IMR-90 (cell line): ENCODE measurements around the gene SDCCAG8. TPM values are rescaled to one million over a fixed set of nuclear protein-coding genes. Genes with fewer than 3 reads are reported as not detected.

Source experiments
- ATAC-seq: fragments of 200-7000 bp; cut with Tn5 transposase; 2 replicates; pipeline ENCODE4 v1.9.1; 2020; ENCODE audit warnings: low read depth, mild to moderate bottlenecking, moderate library complexity
- BruUV-seq: library from RNA; stranded (reverse); fragments of 400-500 nt; replicated peaks from 2 replicates; lab custom pipeline; 2021; lab: Mats Ljungman, UMichigan
- CTCF ChIA-PET: fragments of 300-600 bp; formaldehyde crosslinking; extraction: SDS; loops from one replicate; lab custom pipeline; 2021; ENCODE audit warnings: antibody characterized with exemption; lab: Yijun Ruan, JAX
- POLR2A ChIA-PET: fragments of 300-600 bp; sonication (Branson Sonifier 250); formaldehyde crosslinking; loops from one replicate; lab custom pipeline; 2022; ENCODE audit warnings: antibody characterized with exemption; ENCODE audit not compliant: unreplicated experiment; lab: Charles Lee
- DNase-seq: peaks from one replicate; pipeline ENCODE4 v3.0.0; 2013
- H2AFZ ChIP-seq: replicated peaks from 2 replicates; pipeline ENCODE3; 2013; ENCODE audit warnings: low read length, mild to moderate bottlenecking; ENCODE audit not compliant: poor library complexity
- H2AK5ac ChIP-seq: 2 replicates; pipeline ENCODE4 v1.6.1; 2013; ENCODE audit warnings: low read depth, low read length, inconsistent platforms
- H2AK9ac ChIP-seq: replicated peaks from 2 replicates; pipeline ENCODE3; 2013; ENCODE audit warnings: mild to moderate bottlenecking, low read depth, low read length, moderate library complexity; ENCODE audit not compliant: poor library complexity
- H2BK120ac ChIP-seq: 2 replicates; pipeline ENCODE4 v1.6.1; 2013; ENCODE audit warnings: low read depth, low read length, inconsistent platforms
- H2BK15ac ChIP-seq: 3 replicates; pipeline ENCODE4 v1.6.1; 2013; ENCODE audit warnings: low read depth, low read length, inconsistent platforms
- H2BK20ac ChIP-seq: 2 replicates; pipeline ENCODE4 v1.6.1; 2013; ENCODE audit warnings: low read depth, mild to moderate bottlenecking, inconsistent platforms, low read length, moderate library complexity
- H2BK5ac ChIP-seq: 2 replicates; pipeline ENCODE4 v1.6.1; 2013; ENCODE audit warnings: mild to moderate bottlenecking, low read depth, low read length, inconsistent platforms; ENCODE audit not compliant: poor library complexity, severe bottlenecking
- H3K14ac ChIP-seq: replicated peaks from 2 replicates; pipeline ENCODE4 v1.6.1; 2013; ENCODE audit warnings: low read depth, low read length, inconsistent platforms
- H3K18ac ChIP-seq: 2 replicates; pipeline ENCODE4 v1.6.1; 2013; ENCODE audit warnings: low read depth, low read length, control low read depth
- H3K23ac ChIP-seq: 2 replicates; pipeline ENCODE4 v1.6.1; 2013; ENCODE audit warnings: low read depth, low read length, inconsistent platforms
- H3K27ac ChIP-seq: 2 replicates; pipeline ENCODE4 v1.5.1; 2013; ENCODE audit warnings: mild to moderate bottlenecking, control low read depth, low read length; ENCODE audit not compliant: insufficient read depth
- H3K27me3 ChIP-seq: 2 replicates; pipeline ENCODE4 v1.6.1; 2013; ENCODE audit warnings: low read length; ENCODE audit not compliant: control insufficient read depth, insufficient read depth
- H3K36me3 ChIP-seq: 2 replicates; pipeline ENCODE4 v1.6.1; 2013; ENCODE audit warnings: low read length, mixed read lengths; ENCODE audit not compliant: control insufficient read depth, insufficient read depth
- H3K4ac ChIP-seq: 2 replicates; pipeline ENCODE4 v1.6.1; 2013; ENCODE audit warnings: low read depth, low read length, inconsistent platforms
- H3K4me1 ChIP-seq: 2 replicates; pipeline ENCODE4 v1.6.1; 2013; ENCODE audit warnings: low read length, mixed read lengths; ENCODE audit not compliant: control insufficient read depth, insufficient read depth
- H3K4me2 ChIP-seq: 2 replicates; pipeline ENCODE4 v1.6.1; 2013; ENCODE audit warnings: low read depth, mild to moderate bottlenecking, control low read depth, low read length, moderate library complexity
- H3K4me3 ChIP-seq: 2 replicates; pipeline ENCODE4 v1.5.1; 2013; ENCODE audit warnings: low read depth, mild to moderate bottlenecking, control low read depth, low read length, moderate library complexity; ENCODE audit not compliant: insufficient read depth
- H3K56ac ChIP-seq: 2 replicates; pipeline ENCODE4 v1.6.1; 2013; ENCODE audit warnings: low read length, inconsistent platforms; ENCODE audit not compliant: insufficient read depth; ENCODE audit errors: extremely low read depth
- H3K79me1 ChIP-seq, 2 experiments: 2 replicates each; pipeline ENCODE4 v1.6.1; 2013; ENCODE audit warnings: low read length in 2 of 2, inconsistent platforms in 1 of 2, low read depth in 1 of 2
- H3K9ac ChIP-seq: 2 replicates; pipeline ENCODE4 v1.6.1; 2013; ENCODE audit warnings: low read depth, low read length, control low read depth
- H3K9me1 ChIP-seq: 2 replicates; pipeline ENCODE4 v1.6.1; 2013; ENCODE audit warnings: low read length, inconsistent platforms; ENCODE audit not compliant: insufficient read depth
- H3K9me3 ChIP-seq: 2 replicates; pipeline ENCODE4 v1.6.1; 2013; ENCODE audit warnings: low read length; ENCODE audit not compliant: control insufficient read depth, insufficient read depth
- H4K20me1 ChIP-seq: 2 replicates; pipeline ENCODE4 v1.6.1; 2013; ENCODE audit warnings: low read length, inconsistent platforms; ENCODE audit not compliant: insufficient read depth
- H4K5ac ChIP-seq: 2 replicates; pipeline ENCODE4 v1.6.1; 2013; ENCODE audit warnings: mild to moderate bottlenecking, low read depth, low read length, control low read depth
- H4K8ac ChIP-seq, 2 experiments: 2 replicates each; pipeline ENCODE4 v1.6.1; 2013; ENCODE audit warnings: low read depth in 2 of 2, low read length in 2 of 2, control low read depth in 1 of 2, inconsistent platforms in 1 of 2
- H4K91ac ChIP-seq: 2 replicates; pipeline ENCODE4 v1.6.1; 2013; ENCODE audit warnings: low read depth, low read length, inconsistent platforms; ENCODE audit not compliant: insufficient read depth
- CEBPB ChIP-seq: IDR thresholded peaks from 2 replicates; pipeline ENCODE4 v1.6.1; 2012; ENCODE audit warnings: low read depth, low read length, improper control_type of control experiment
- RAD21 ChIP-seq: IDR thresholded peaks from 2 replicates; pipeline ENCODE4 v1.6.1; 2012; ENCODE audit warnings: low read length, improper control_type of control experiment
- dilution Hi-C: fragments of 300-500 bp; cut with HindIII; formaldehyde crosslinking; loops from one replicate; pipeline ENCODE4 v1.14.3; 2018; ENCODE audit warnings: low sequenced_read_pairs; ENCODE audit not compliant: unreplicated experiment
- in situ Hi-C: fragments of 300-500 bp; cut with MboI; formaldehyde crosslinking; loops from 3 replicates; pipeline ENCODE4 v1.14.3; 2019; ENCODE audit warnings: low sequenced_read_pairs, inconsistent platforms, mixed read lengths
- intact Hi-C: fragments of 100-400 bp; cut with micrococcal nuclease; formaldehyde crosslinking; loops from 2 replicates; pipeline ENCODE4 v1.10.0; 2022
- polyA plus RNA-seq, 3 experiments: library from polyadenylated mRNA; depleted of rRNA; stranded (reverse); fragments of >200 nt; gene quantifications; 2 replicates each; pipeline ENCODE4 v1.2.3, GENCODE V29; 2012; ENCODE audit warnings: low replicate concordance in 1 of 3
- total RNA-seq: library from RNA; depleted of rRNA; stranded (reverse); fragments of >200 nt; gene quantifications from 2 replicates; pipeline ENCODE4 v1.2.3, GENCODE V29; 2012

Gene SDCCAG8
- total and polyA plus RNA-seq, 2 of the 4 experiments (the other 2 are of a cell fraction) = 25.2 to 46.8 TPM

DNA sequence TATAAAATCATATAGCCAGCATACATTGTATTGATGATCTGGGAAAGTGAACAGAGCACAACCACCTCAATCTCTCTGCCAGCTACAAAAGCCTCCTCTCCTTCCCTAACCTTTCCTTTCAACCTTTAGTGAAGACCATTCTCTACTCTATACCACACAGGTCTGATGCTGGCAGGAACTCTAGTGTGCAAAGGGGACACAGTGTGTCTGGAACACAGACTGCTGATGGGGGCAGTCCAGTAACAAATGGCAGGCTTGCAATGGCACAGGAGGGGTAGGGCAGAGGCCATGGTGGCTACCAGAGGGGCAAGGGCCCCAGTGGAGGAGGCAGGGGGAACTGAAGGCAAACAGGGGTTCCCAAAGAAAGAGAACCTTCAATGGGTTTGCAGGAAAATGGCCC is 37.8 kb upstream of the SDCCAG8 start:
- intact Hi-C loops (loop anchor here (5.0 kb wide), 1 partner anchor 34 kb away; no protein-coding TSS in a partner anchor), in situ Hi-C loops (no loop called here), dilution Hi-C loops (no loop called here)
- no peak overlapping the region for H4K5ac ChIP-seq
- H3K56ac ChIP-seq = no peak overlapping the region
- no peak overlapping the region for H2BK20ac ChIP-seq
- no peaks in the 10 kb centered on the region for H3K9me3 ChIP-seq
- no peak overlapping the region for H3K27ac ChIP-seq
- POLR2A ChIA-PET = no interaction called here
- no peak overlapping the region for H2AK5ac ChIP-seq
- no peak overlapping the region for H4K8ac ChIP-seq
- peaks cover 0 to 23% of the 10 kb centered on the region in 2 experiments; a peak in 3 of 4 replicates for H3K79me1 ChIP-seq
- H3K23ac ChIP-seq = no peak overlapping the region
- H3K4me2 ChIP-seq = no peak overlapping the region
- no peak for TF ChIP-seq RAD21
- TF ChIP-seq CEBPB = no peak
- DNase-seq (no peak), ATAC-seq (no peak)
- no peaks in the 10 kb centered on the region for H3K9me1 ChIP-seq
- H2BK5ac ChIP-seq = no peak overlapping the region
- CTCF ChIA-PET = no interaction called here
- no peak overlapping the region for H3K14ac ChIP-seq
- H3K27me3 ChIP-seq = no peaks in the 10 kb centered on the region
- no peak overlapping the region for H3K18ac ChIP-seq
- peaks cover 20% of the 10 kb centered on the region for H3K36me3 ChIP-seq
- no peak overlapping the region for H2BK120ac ChIP-seq
- H3K4ac ChIP-seq = no peak overlapping the region
- BruUV-seq = no TSS peak
- peaks cover 3% of the 10 kb centered on the region for H3K4me1 ChIP-seq
- no peak overlapping the region for H3K4me3 ChIP-seq
- no peak overlapping the region for H3K9ac ChIP-seq
- no peak overlapping the region for H2AK9ac ChIP-seq
- no peak overlapping the region for H4K91ac ChIP-seq
- peaks cover 4% of the 10 kb centered on the region; the same call in 1 of the 2 replicates for H4K20me1 ChIP-seq
- H2BK15ac ChIP-seq = no peak overlapping the region
- no peak overlapping the region for H2AFZ ChIP-seq
